Tibial nerve (tissue), 4 donors: Measurements from ENCODE around the gene SDE2. TPM values are rescaled to one million over a fixed set of nuclear protein-coding genes. Genes with fewer than 3 reads are reported as not detected.

Source experiments
- DNase-seq, 2 donors: peaks; one replicate each; pipeline ENCODE4 v3.0.0-alpha.2; 2019; ENCODE audit warnings: low spot score in 2 of 2
- H3K27ac ChIP-seq, 4 donors: fragments of 200-600 bp; sonication (generic) in 3 of 4; one replicate each; pipeline ENCODE4 v1.5.1; 2017 to 2019; ENCODE audit warnings: mild to moderate bottlenecking in 1 of 4
- H3K27me3 ChIP-seq, 2 donors: fragments of 200-600 bp; sonication (generic) in 1 of 2; one replicate each; pipeline versions ENCODE4 v1.5.1 to v1.6.0; 2017 to 2019
- H3K36me3 ChIP-seq, 3 donors: fragments of 200-600 bp; sonication (generic); one replicate each; pipeline ENCODE4 v1.5.1; 2018 to 2019
- H3K4me1 ChIP-seq, 4 donors: fragments of 200-600 bp; sonication (generic) in 3 of 4; one replicate each; pipeline ENCODE4 v1.5.1; 2017 to 2019
- H3K4me3 ChIP-seq, 4 donors: fragments of 200-600 bp; sonication (generic) in 3 of 4; one replicate each; pipeline ENCODE4 v1.5.1; 2017 to 2019; ENCODE audit warnings: mild to moderate bottlenecking in 1 of 4, moderate library complexity in 1 of 4
- H3K9me3 ChIP-seq, 4 donors: fragments of 200-600 bp; sonication (generic) in 3 of 4; one replicate each; pipeline ENCODE4 v1.5.1; 2017 to 2019
- EP300 ChIP-seq, 2 donors: sonication (generic); formaldehyde crosslinking; IDR thresholded peaks; one replicate each; pipeline ENCODE4 v1.6.1; 2017; ENCODE audit warnings: antibody characterized with exemption in 2 of 2, mild to moderate bottlenecking in 1 of 2
- POLR2A ChIP-seq, 2 donors: fragments of 450-650 bp; IDR thresholded peaks; one replicate each; pipeline ENCODE4 v1.6.1; 2017; ENCODE audit warnings: antibody characterized with exemption in 2 of 2, mild to moderate bottlenecking in 2 of 2, moderate library complexity in 2 of 2
- WGBS, 2 donors: methylation state at CpG; one replicate each; pipeline ENCODE4 v1.1.5; 2018; 5-methylcytosine and 5-hydroxymethylcytosine counted together
- total RNA-seq, 4 donors: library from RNA; depleted of rRNA; stranded (reverse); fragments of >200 nt; gene quantifications; one replicate each; pipeline ENCODE4 v1.1.0, GENCODE V29; 2016
- TF ChIP-seq, protein P1 (sequence below), 5 experiments: fragments of 200-600 bp in 3 of 5; fragments of 450-650 bp in 2 of 5; sonication (generic) in 3 of 5; IDR thresholded peaks; one replicate each; pipeline ENCODE4 v1.5.1; 2016 to 2019; ENCODE audit warnings: antibody characterized with exemption in 5 of 5, mild to moderate bottlenecking in 3 of 5, moderate library complexity in 2 of 5

Gene SDE2
- 10 to 100 TPM; 15.0 to 27.5 (median 23.7) TPM for total RNA-seq

GRCh38 chr1:225999227-225999911, at the start of gene SDE2:
TSS of gene SDE2 (minus strand) at chr1:225999343. CDS start at chr1:225999312, 31 bp downstream.
- H3K36me3 ChIP-seq: peaks cover 0 to 10% (median 0%) of the 10 kb centered on the region in 3 donors
- peak within 1 kb of the TSS; percentile 60 to 87 (median 66) for H3K4me3 ChIP-seq
- 1% methylated on average over 39 to 43 of the region's 53 CpGs for WGBS, 2 donors
- TF ChIP-seq POLR2A (IDR thresholded peaks at IDR 0.05): peak; percentile 63 to 88
- peak; percentile 98 to 100 for TF ChIP-seq EP300 (IDR thresholded peaks at IDR 0.05)
- TF ChIP-seq, protein P1, sequence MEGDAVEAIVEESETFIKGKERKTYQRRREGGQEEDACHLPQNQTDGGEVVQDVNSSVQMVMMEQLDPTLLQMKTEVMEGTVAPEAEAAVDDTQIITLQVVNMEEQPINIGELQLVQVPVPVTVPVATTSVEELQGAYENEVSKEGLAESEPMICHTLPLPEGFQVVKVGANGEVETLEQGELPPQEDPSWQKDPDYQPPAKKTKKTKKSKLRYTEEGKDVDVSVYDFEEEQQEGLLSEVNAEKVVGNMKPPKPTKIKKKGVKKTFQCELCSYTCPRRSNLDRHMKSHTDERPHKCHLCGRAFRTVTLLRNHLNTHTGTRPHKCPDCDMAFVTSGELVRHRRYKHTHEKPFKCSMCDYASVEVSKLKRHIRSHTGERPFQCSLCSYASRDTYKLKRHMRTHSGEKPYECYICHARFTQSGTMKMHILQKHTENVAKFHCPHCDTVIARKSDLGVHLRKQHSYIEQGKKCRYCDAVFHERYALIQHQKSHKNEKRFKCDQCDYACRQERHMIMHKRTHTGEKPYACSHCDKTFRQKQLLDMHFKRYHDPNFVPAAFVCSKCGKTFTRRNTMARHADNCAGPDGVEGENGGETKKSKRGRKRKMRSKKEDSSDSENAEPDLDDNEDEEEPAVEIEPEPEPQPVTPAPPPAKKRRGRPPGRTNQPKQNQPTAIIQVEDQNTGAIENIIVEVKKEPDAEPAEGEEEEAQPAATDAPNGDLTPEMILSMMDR (IDR thresholded peaks at IDR 0.05): peak in 2 of 5 experiments; percentile 10 to 25
- no peaks in the 10 kb centered on the region for H3K27me3 ChIP-seq
- DNase-seq: peak; percentile 99
- no peaks in the 10 kb centered on the region for H3K9me3 ChIP-seq
- peaks cover 0 to 43% (median 16%) of the 10 kb centered on the region in 4 donors for H3K4me1 ChIP-seq
- peak within 1 kb of the TSS; percentile 88 to 99 (median 97) for H3K27ac ChIP-seq

- 94 to 100% methylated on average over 1 of the region's 1 CpG for WGBS, 2 donors
- no peaks in the 10 kb centered on the region for H3K27me3 ChIP-seq
- no peaks in the 10 kb centered on the region for H3K9me3 ChIP-seq
- TF ChIP-seq EP300 (IDR thresholded peaks at IDR 0.05): no peak
- TF ChIP-seq, protein P1 (IDR thresholded peaks at IDR 0.05): no peak
- TF ChIP-seq POLR2A (IDR thresholded peaks at IDR 0.05): no peak
- peaks cover 0 to 3% (median 0%) of the 10 kb centered on the region in 4 donors for H3K4me1 ChIP-seq
- peaks cover 0 to 15% (median 0%) of the 10 kb centered on the region in 3 donors for H3K36me3 ChIP-seq
- H3K4me3 ChIP-seq: no peak overlapping the region
- no peak for DNase-seq
- no peak overlapping the region for H3K27ac ChIP-seq
These were observed 49.7 kb upstream of the SDE2 start for GRCh38 chr1:226048886-226049285.

GRCh38 chr1:226047495-226047894, 48.4 kb upstream of the SDE2 start:
- 32% methylated on average over 1 of the region's 1 CpG for WGBS, 2 donors
- Histone ChIP-seq H3K4me1 (peaks cover 0 to 3% (median 0%) of the 10 kb centered on the region in 4 donors), H3K27ac (no peak overlapping the region), H3K4me3 (no peak overlapping the region), H3K36me3 (peaks cover 0 to 15% (median 0%) of the 10 kb centered on the region in 3 donors), H3K27me3 (no peaks in the 10 kb centered on the region), H3K9me3 (no peaks in the 10 kb centered on the region)
- no peak for DNase-seq
- TF ChIP-seq, protein P1 (IDR thresholded peaks at IDR 0.05): no peak
- TF ChIP-seq POLR2A (IDR thresholded peaks at IDR 0.05) (no peak), EP300 (IDR thresholded peaks at IDR 0.05) (no peak)

DNA sequence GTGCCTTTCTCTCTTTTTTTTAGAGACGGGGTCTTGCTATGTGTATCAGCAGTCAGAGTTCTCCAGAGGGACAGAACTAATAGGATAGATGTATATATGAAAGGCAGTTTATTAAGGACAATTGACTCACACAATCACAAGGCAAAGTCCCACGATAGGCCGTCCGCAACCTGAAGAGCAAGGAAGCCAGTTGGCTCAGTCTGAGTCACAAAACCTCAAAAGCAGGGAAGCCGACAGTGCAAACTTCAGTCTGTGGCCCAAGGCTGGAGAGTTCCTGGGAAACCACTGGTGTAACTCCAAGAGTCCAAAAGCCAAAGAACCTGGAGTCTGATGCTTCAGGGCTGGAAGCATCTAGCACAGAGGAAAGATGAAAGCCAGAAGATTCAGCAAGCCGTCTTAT, 47.1 kb upstream of the SDE2 start:
- no peaks in the 10 kb centered on the region for H3K27me3 ChIP-seq
- no peak overlapping the region for H3K27ac ChIP-seq
- TF ChIP-seq EP300 (IDR thresholded peaks at IDR 0.05): no peak
- H3K9me3 ChIP-seq: no peaks in the 10 kb centered on the region
- DNase-seq: no peak
- H3K4me3 ChIP-seq: no peak overlapping the region
- WGBS, 2 donors: 78 to 85% methylated on average over 6 of the region's 6 CpGs
- H3K36me3 ChIP-seq: peaks cover 0 to 8% (median 0%) of the 10 kb centered on the region in 3 donors
- H3K4me1 ChIP-seq: peaks cover 0 to 3% (median 0%) of the 10 kb centered on the region in 4 donors

DNA sequence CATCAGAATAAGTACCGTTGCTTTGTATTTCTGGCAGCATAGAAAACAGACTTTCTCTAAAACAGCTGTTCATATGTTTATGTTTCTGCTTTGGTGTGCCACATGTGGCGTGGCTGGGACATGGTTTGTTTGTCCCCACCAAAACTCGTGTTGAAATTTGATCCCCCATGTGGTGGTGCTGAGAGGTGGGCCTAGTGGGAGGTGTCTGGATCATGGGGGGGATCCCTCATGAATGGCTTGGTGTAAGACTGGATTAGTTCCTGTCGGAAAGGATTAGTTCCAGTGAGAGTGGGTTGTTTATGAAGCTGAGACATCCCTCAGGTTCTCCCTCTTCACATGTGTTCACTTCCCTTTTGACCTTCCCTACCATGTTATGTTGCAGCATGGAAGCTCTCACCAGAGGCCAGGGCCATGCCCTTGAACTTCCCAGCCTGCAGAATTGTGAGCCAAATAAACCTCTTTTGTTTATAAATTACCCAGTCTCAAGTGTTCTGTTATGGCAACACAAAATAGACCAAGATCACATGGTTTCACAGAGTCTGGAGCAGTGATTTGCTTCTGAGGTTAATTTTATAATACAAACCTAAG, 45.5 kb upstream of the SDE2 start:
- WGBS, 2 donors: 53 to 65% methylated on average over 4 of the region's 4 CpGs
- Histone ChIP-seq H3K27me3 (no peaks in the 10 kb centered on the region), H3K27ac (no peak overlapping the region), H3K36me3 (peaks cover 0 to 8% (median 0%) of the 10 kb centered on the region in 3 donors), H3K4me1 (peaks cover 0 to 3% (median 0%) of the 10 kb centered on the region in 4 donors), H3K4me3 (no peak overlapping the region), H3K9me3 (no peaks in the 10 kb centered on the region)
- DNase-seq: no peak
- TF ChIP-seq, protein P1 (IDR thresholded peaks at IDR 0.05): no peak
- TF ChIP-seq POLR2A (IDR thresholded peaks at IDR 0.05): no peak
- TF ChIP-seq EP300 (IDR thresholded peaks at IDR 0.05): no peak
